K562 (cell line): ENCODE measurements around the gene MGAT4D. TPM values are rescaled to one million over a fixed set of nuclear protein-coding genes. Genes with fewer than 3 reads are reported as not detected.

ENCODE experiments used
- ATAC-seq: fragments of 200-7000 bp; cut with Tn5 transposase; 3 replicates; pipeline ENCODE4 v1.9.1; 2020; ENCODE audit warnings: moderate library complexity
- BruUV-seq: library from RNA; stranded (reverse); fragments of 400-500 nt; replicated peaks from 2 replicates; lab custom pipeline; 2021; lab: Mats Ljungman, UMichigan
- CTCF ChIA-PET: fragments of 300-600 bp; formaldehyde crosslinking; extraction: SDS; loops from one replicate; lab custom pipeline; 2021; ENCODE audit warnings: low intra/inter-chr PET ratio; lab: Yijun Ruan, JAX
- POLR2A ChIA-PET: fragments of 300-600, 350-650 bp; sonication (Branson Sonifier 250); formaldehyde crosslinking; extraction: SDS; loops from one replicate; lab custom pipeline; 2021; ENCODE audit warnings: antibody characterized with exemption, inconsistent platforms; lab: Yijun Ruan, JAX
- DNase-seq, 4 experiments: peaks; one replicate each; pipeline versions ENCODE4 v3.0.0 to v3.0.0-alpha.2; 2011 to 2018; ENCODE audit warnings: low spot score in 3 of 4, mixed read lengths in 3 of 4; ENCODE audit errors: extremely low read depth in 1 of 4
- FAIRE-seq: peaks from 2 replicates; lab custom pipeline; 2011; peaks lifted over from hg19 to GRCh38; lab: Jason Lieb, UNC
- H2AFZ ChIP-seq: 2 replicates; pipeline ENCODE4 v1.6.0; 2011; ENCODE audit warnings: low read depth, low read length, control low read depth, inconsistent platforms
- H3K27ac ChIP-seq: fragments of 200-600 bp; 3 replicates; pipeline ENCODE4 v1.8.0; 2011; ENCODE audit warnings: low read depth, mild to moderate bottlenecking, control low read depth, inconsistent platforms, low read length, moderate library complexity, mixed read lengths; ENCODE audit errors: extremely low read depth
- H3K27me3 ChIP-seq, 2 experiments: fragments of 300-600 bp in 1 of 2; 2 replicates in 1 of 2; 3 replicates in 1 of 2; pipeline versions ENCODE4 v1.6.0 to v1.8.0; 2011; ENCODE audit warnings: inconsistent platforms in 2 of 2, low read length in 2 of 2, mild to moderate bottlenecking in 1 of 2, mixed read lengths in 1 of 2, moderate library complexity in 1 of 2; ENCODE audit not compliant: control insufficient read depth in 2 of 2, insufficient read depth in 2 of 2
- H3K36me3 ChIP-seq: fragments of 300-600 bp; 3 replicates; pipeline ENCODE4 v1.8.0; 2011; ENCODE audit warnings: mild to moderate bottlenecking, low read length, inconsistent platforms; ENCODE audit not compliant: control insufficient read depth, insufficient read depth
- H3K4me1 ChIP-seq, 2 experiments: fragments of 200-600 bp in 1 of 2; replicated peaks in 1 of 2; 2 replicates in 1 of 2; 3 replicates in 1 of 2; pipeline versions ENCODE4 v1.5.1 to v1.8.0; 2011; ENCODE audit warnings: inconsistent platforms in 2 of 2, low read length in 2 of 2, mild to moderate bottlenecking in 1 of 2, mixed read lengths in 1 of 2, moderate library complexity in 1 of 2; ENCODE audit not compliant: control insufficient read depth in 2 of 2, insufficient read depth in 2 of 2
- H3K4me2 ChIP-seq: 2 replicates; pipeline ENCODE4 v1.6.1; 2011; ENCODE audit warnings: low read length, control low read depth, inconsistent platforms, mixed read lengths; ENCODE audit not compliant: insufficient read depth
- H3K4me3 ChIP-seq: fragments of 200-600 bp; sonication (generic), shearing (Covaris generic); 2 replicates; pipeline ENCODE4 v1.5.1; 2016; ENCODE audit warnings: control low read depth, inconsistent platforms
- H3K79me2 ChIP-seq: fragments of 200-600 bp; 3 replicates; pipeline ENCODE4 v1.8.0; 2011; ENCODE audit warnings: low read length, inconsistent platforms; ENCODE audit not compliant: control insufficient read depth, insufficient read depth
- H3K9ac ChIP-seq, 2 experiments: 2 replicates each; pipeline versions ENCODE4 v1.6.0 to v1.6.1; 2011; ENCODE audit warnings: low read depth in 2 of 2, low read length in 2 of 2, control low read depth in 1 of 2, inconsistent platforms in 1 of 2, mild to moderate bottlenecking in 1 of 2, mixed read lengths in 1 of 2; ENCODE audit not compliant: insufficient read depth in 1 of 2
- H3K9me1 ChIP-seq: one replicate; pipeline ENCODE4 v1.6.0; 2011; ENCODE audit warnings: inconsistent platforms, mild to moderate bottlenecking, low read length, moderate library complexity; ENCODE audit not compliant: control insufficient read depth, insufficient read depth
- H3K9me3 ChIP-seq: replicated peaks from 2 replicates; pipeline ENCODE4 v1.5.1; 2011; ENCODE audit warnings: low read depth, low read length, inconsistent platforms; ENCODE audit not compliant: control insufficient read depth, insufficient read depth
- H4K20me1 ChIP-seq: replicated peaks from 2 replicates; pipeline ENCODE4 v1.6.1; 2011; ENCODE audit warnings: low read length, inconsistent platforms, mixed read lengths; ENCODE audit not compliant: control insufficient read depth, insufficient read depth
- L3MBTL2 ChIP-seq: fragments of 450-650 bp; IDR thresholded peaks from 2 replicates; pipeline ENCODE4 v1.6.1; 2016; ENCODE audit warnings: mild to moderate bottlenecking, moderate library complexity
- MNT ChIP-seq, 2 experiments: fragments of 450-650 bp; conservative IDR thresholded peaks; 2 replicates each; pipeline ENCODE4 v1.6.1; 2017; ENCODE audit warnings: mild to moderate bottlenecking in 2 of 2, moderate library complexity in 2 of 2
- STAT6 ChIP-seq: sonication (generic); formaldehyde crosslinking; IDR thresholded peaks from 2 replicates; pipeline ENCODE4 v1.8.1; 2023; ENCODE audit warnings: mild to moderate bottlenecking, missing genetic modification reagents
- ZBTB2 ChIP-seq: fragments of 450-650 bp; IDR thresholded peaks from 2 replicates; pipeline ENCODE4 v1.6.1; 2016; ENCODE audit warnings: antibody characterized with exemption
- ZFP36 ChIP-seq: fragments of 150-350 bp; IDR thresholded peaks from 2 replicates; pipeline ENCODE4 v1.6.1; 2018; ENCODE audit warnings: low read length, low read depth; ENCODE audit not compliant: partially characterized antibody
- ZNF668 ChIP-seq: fragments of 250-450 bp; sonication (Bioruptor Pico); IDR thresholded peaks from 2 replicates; pipeline ENCODE4 v1.8.0; 2022; ENCODE audit warnings: mild to moderate bottlenecking, inconsistent platforms
- WGBS: fragments of 100-300 bp; shearing (Covaris generic); methylation state at CpG from one replicate; pipeline ENCODE4 v1.1.6; 2016; ENCODE audit warnings: low coverage, mixed read lengths; ENCODE audit not compliant: insufficient coverage; ENCODE audit errors: missing lambda C conversion rate; 5-methylcytosine and 5-hydroxymethylcytosine counted together
- in situ Hi-C: fragments of 300-500 bp; cut with MboI; formaldehyde crosslinking; loops from 4 replicates; pipeline ENCODE4 v1.15.0; 2018; ENCODE audit warnings: inconsistent platforms, mixed read lengths
- intact Hi-C: fragments of 100-400 bp; cut with micrococcal nuclease; formaldehyde crosslinking; loops from 2 replicates; pipeline ENCODE4 v1.14.2; 2022
- polyA plus RNA-seq, 8 experiments: library from polyadenylated mRNA; depleted of rRNA in 4 of 8; stranded (reverse) in 5 of 8; unstranded in 3 of 8; fragments of >200 nt; fragmentation: Nextera tagmentation in 2 of 8; fragmentation: Illumina TruSeq in 1 of 8; extraction: Ambion mirVana in 2 of 8; extraction: Trizol in 1 of 8; gene quantifications; 2 replicates each; pipeline versions ENCODE4 v1.2.1 to v1.2.3, GENCODE V29; 2011 to 2014; ENCODE audit warnings: inconsistent platforms in 1 of 8, missing spikeins in 1 of 8
- total RNA-seq, 7 experiments: library from RNA; depleted of rRNA in 6 of 7; stranded (reverse); fragments of >200 nt in 6 of 7; fragmentation: Illumina TruSeq in 2 of 7; extraction: Trizol in 2 of 7; gene quantifications; 2 replicates each; pipeline versions ENCODE4 v1.2.1 to v1.2.3, GENCODE V29; 2011 to 2021; ENCODE audit warnings: low replicate concordance in 1 of 7

Gene MGAT4D
- total and polyA plus RNA-seq, 9 of the 15 experiments (the other 6 are each of a cell fraction or from before 2014, with no cell fraction given) = not detected

- no peak for TF ChIP-seq STAT6
Observed at GRCh38 chr4:140472156-140472555, 25.9 kb downstream of the MGAT4D start (continued).

- Histone ChIP-seq H2AFZ (peak overlapping the region; percentile 12; the same call in 1 of the 2 replicates), H3K9ac (no peak overlapping the region), H3K4me3 (no peak overlapping the region), H3K27ac (no peak overlapping the region; the same call in 2 of the 3 replicates), H3K9me3 (no peaks in the 10 kb centered on the region), H4K20me1 (no peaks in the 10 kb centered on the region), H3K79me2 (no peaks in the 10 kb centered on the region), H3K4me1 (no peaks in the 10 kb centered on the region), H3K9me1 (no peaks in the 10 kb centered on the region), H3K27me3 (peaks cover 6 to 10% of the 10 kb centered on the region in 2 experiments; a peak in 4 of 5 replicates), H3K36me3 (no peaks in the 10 kb centered on the region), H3K4me2 (no peak overlapping the region)
- FAIRE-seq (no peak), ATAC-seq (peak; percentile 53), DNase-seq (no peak)
- BruUV-seq = no TSS peak
- in situ Hi-C loops (no loop called here), intact Hi-C loops (no loop called here)
- POLR2A ChIA-PET = no interaction called here
- CTCF ChIA-PET = no interaction called here
- 10% methylated on average over 25 of the region's 27 CpGs for WGBS
- TF ChIP-seq ZNF668 (no peak), ZFP36 (no peak), L3MBTL2 (no peak), ZBTB2 (no peak), MNT (conservative IDR thresholded peaks at IDR 0.05) (no peak)
Observed at GRCh38 chr4:140469791-140470733, 28.0 kb downstream of the MGAT4D start.
